Mucosa of rectum (tissue), 2 donors: ENCODE results near the gene EEPD1.
"Not testable (repeated sequence)": the region's sequence is repeated elsewhere in the genome, so short reads cannot be mapped to it uniquely, and the experiment has no call there.

ENCODE experiments used
- H3K27ac ChIP-seq, 2 donors: one replicate each; pipeline ENCODE4 v1.7.0; 2013; ENCODE audit warnings: inconsistent platforms in 2 of 2, low read depth in 2 of 2, low read length in 2 of 2
- H3K27me3 ChIP-seq, 2 donors: one replicate each; pipeline ENCODE4 v1.7.0; 2013; ENCODE audit warnings: low read length in 2 of 2; ENCODE audit not compliant: control insufficient read depth in 2 of 2, insufficient read depth in 2 of 2
- H3K36me3 ChIP-seq, 2 donors: one replicate each; pipeline ENCODE4 v1.7.0; 2013; ENCODE audit warnings: low read length in 2 of 2; ENCODE audit not compliant: control insufficient read depth in 2 of 2, insufficient read depth in 2 of 2
- H3K4me1 ChIP-seq, 2 donors: one replicate each; pipeline ENCODE4 v1.7.0; 2013; ENCODE audit warnings: low read length in 2 of 2, mild to moderate bottlenecking in 1 of 2; ENCODE audit not compliant: control insufficient read depth in 2 of 2, insufficient read depth in 2 of 2
- H3K4me3 ChIP-seq, 2 donors: one replicate each; pipeline ENCODE4 v1.7.0; 2013; ENCODE audit warnings: low read length in 2 of 2
- H3K9ac ChIP-seq, 2 donors: one replicate each; pipeline ENCODE4 v1.7.0; 2013; ENCODE audit warnings: low read length in 2 of 2, low read depth in 1 of 2, mild to moderate bottlenecking in 1 of 2
- H3K9me3 ChIP-seq, 2 donors: one replicate each; pipeline ENCODE4 v1.7.0; 2013; ENCODE audit warnings: low read length in 2 of 2; ENCODE audit not compliant: control insufficient read depth in 2 of 2
- donor health status: healthy.
- donor health status: Normal muscosa, but diverticular disease.

EEPD1 gene

DNA sequence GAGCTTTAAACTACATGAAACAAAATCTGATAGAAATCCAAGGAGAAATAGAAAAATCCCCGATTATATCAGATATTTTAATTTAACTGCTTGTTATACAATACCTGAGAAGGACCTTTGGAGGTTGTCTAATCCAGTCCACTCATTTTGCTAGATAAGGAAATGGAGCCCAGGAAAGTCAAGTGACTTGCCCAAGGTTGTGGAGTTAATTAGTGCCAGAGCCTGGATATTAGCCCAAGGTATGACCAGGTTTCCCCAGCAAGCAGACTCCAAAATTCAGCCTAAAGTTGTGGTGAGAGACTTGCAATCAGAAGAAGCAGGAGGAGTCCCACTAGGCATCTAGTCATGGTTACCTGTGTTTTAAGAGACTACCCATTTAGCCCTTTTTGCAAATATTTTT, 11.7 kb upstream of the EEPD1 start:
- Histone ChIP-seq H3K4me1 (no peaks in the 10 kb centered on the region), H3K9me3 (no peaks in the 10 kb centered on the region), H3K4me3 (no peak overlapping the region), H3K27me3 (no peaks in the 10 kb centered on the region), H3K27ac (no peak overlapping the region), H3K36me3 (no peaks in the 10 kb centered on the region), H3K9ac (no peak overlapping the region)

- no peaks in the 10 kb centered on the region for H3K36me3 ChIP-seq
- no peak overlapping the region for H3K4me3 ChIP-seq
- no peak overlapping the region for H3K9ac ChIP-seq
- H3K27me3 ChIP-seq, result no peaks in the 10 kb centered on the region
- no peak overlapping the region for H3K27ac ChIP-seq
- no peaks in the 10 kb centered on the region for H3K4me1 ChIP-seq
- no peaks in the 10 kb centered on the region for H3K9me3 ChIP-seq
These were observed 11.2 kb upstream of the EEPD1 start for GRCh38 chr7:36141850-36142249.

DNA sequence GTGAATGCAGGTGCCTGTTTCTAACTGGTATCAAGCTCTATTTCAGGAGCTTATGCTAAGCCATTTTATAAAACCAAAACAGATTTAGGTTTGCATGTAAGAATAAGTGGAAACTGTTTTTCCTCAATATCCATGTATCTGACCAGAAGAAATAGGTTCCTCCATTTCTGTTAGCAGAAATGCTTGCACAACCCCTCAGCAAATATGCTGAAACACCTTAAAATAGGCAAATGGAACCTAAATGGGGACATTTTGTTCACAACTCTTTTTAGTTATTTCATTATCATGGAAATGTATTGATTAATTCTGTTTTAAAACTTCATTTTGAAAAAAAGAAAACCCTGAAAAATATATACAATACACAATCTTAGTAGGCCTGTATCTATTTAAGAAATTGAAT, 8.9 kb upstream of the EEPD1 start:
- Histone ChIP-seq H3K9me3 (no peaks in the 10 kb centered on the region), H3K4me1 (no peaks in the 10 kb centered on the region), H3K4me3 (no peak overlapping the region)

DNA sequence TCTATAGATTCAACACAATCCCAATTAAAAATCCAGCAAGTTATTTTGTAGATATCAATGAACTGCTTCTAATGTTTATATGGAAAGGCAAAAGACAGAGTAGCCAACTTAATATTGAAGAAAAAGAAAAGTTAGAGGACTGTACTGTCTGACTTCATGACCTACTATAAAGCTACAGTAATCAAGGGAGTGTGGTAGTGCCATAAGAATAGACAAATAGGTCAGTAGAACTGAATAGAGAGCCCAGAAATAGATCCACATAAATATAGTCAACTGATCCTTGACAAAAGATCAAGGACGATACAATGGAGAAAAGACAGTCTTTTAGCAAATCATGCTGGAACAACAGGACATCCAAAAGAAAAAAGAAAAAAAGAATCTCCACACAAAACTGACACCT, 7.4 kb upstream of the EEPD1 start:
- H3K27ac ChIP-seq, result no peak overlapping the region

More for the DNA sequence above, 8.9 kb upstream of the EEPD1 start:
- Histone ChIP-seq H3K27ac (no peak overlapping the region), H3K36me3 (no peaks in the 10 kb centered on the region), H3K9ac (no peak overlapping the region), H3K27me3 (no peaks in the 10 kb centered on the region)

GRCh38 chr7:36147361-36147760, 5.7 kb upstream of the EEPD1 start:
- no peaks in the 10 kb centered on the region for H3K27me3 ChIP-seq
- H3K4me1 ChIP-seq, result peaks cover 3 to 4% of the 10 kb centered on the region in 2 donors
- no peaks in the 10 kb centered on the region for H3K9me3 ChIP-seq
- no peak overlapping the region for H3K27ac ChIP-seq
- no peak overlapping the region for H3K4me3 ChIP-seq
- no peaks in the 10 kb centered on the region for H3K36me3 ChIP-seq
- no peak overlapping the region for H3K9ac ChIP-seq

More for the DNA sequence above, 7.4 kb upstream of the EEPD1 start:
- Histone ChIP-seq H3K36me3 (no peaks in the 10 kb centered on the region), H3K4me3 (no peak overlapping the region), H3K4me1 (no peaks in the 10 kb centered on the region), H3K9me3 (no peaks in the 10 kb centered on the region), H3K27me3 (no peaks in the 10 kb centered on the region), H3K9ac (no peak overlapping the region)

- no peak overlapping the region for H3K27ac ChIP-seq
- no peak overlapping the region for H3K9ac ChIP-seq
- no peak overlapping the region for H3K4me3 ChIP-seq
- H3K4me1 ChIP-seq, result peaks cover 5% of the 10 kb centered on the region in 2 donors
- no peaks in the 10 kb centered on the region for H3K36me3 ChIP-seq
- no peaks in the 10 kb centered on the region for H3K9me3 ChIP-seq
- H3K27me3 ChIP-seq, result no peaks in the 10 kb centered on the region
These were observed 4.5 kb upstream of the EEPD1 start for GRCh38 chr7:36148422-36149065.

- H3K36me3 ChIP-seq, H3K9me3 ChIP-seq, H3K27ac ChIP-seq, H3K9ac ChIP-seq, H3K4me3 ChIP-seq, H3K27me3 ChIP-seq: not testable (repeated sequence)
- H3K4me1 ChIP-seq, result peaks cover 7 to 11% of the 10 kb centered on the region in 2 donors
These were observed 3.8 kb upstream of the EEPD1 start for GRCh38 chr7:36149240-36149639.

DNA sequence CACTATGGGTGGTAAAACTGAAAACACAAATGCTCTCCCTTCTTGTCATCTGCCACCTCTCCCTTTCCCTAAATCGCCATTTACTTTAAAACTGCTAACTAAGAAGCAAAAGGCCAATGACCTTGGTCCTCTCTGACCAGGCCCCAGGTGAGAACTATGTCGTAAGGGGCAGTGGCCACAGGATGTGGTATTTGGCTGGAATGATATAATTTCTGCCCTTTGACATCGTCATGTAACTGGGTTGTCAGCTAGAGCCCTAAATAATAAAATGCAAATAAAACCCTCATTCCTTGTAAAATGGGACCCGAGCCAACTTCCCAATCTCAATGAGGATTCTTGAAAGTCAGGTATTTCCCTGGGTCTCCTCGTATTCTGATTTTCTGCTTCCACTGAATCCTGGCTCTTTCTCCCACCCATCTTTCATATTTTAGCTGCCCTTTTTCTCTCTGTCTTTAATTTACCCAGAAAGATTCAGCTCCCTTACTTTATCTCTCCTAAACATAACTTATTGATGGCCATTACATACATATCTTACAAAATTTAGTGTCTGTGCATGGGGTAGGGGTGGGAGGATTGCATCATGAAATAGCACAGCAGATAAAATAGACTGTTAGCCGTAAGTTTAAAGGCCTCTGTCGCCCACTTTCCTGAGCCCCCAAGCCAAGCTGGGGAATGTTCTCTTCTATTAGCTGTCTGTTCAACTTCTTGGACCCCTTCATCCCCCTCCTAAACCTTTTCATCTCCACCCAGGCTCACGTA, 3.2 kb upstream of the EEPD1 start:
- no peaks in the 10 kb centered on the region for H3K27me3 ChIP-seq
- H3K4me1 ChIP-seq, result peaks cover 13 to 17% of the 10 kb centered on the region in 2 donors
- no peaks in the 10 kb centered on the region for H3K36me3 ChIP-seq
- H3K9me3 ChIP-seq, result no peaks in the 10 kb centered on the region
- H3K9ac ChIP-seq, result no peak overlapping the region
- no peak overlapping the region for H3K27ac ChIP-seq
- H3K4me3 ChIP-seq, result no peak overlapping the region

DNA sequence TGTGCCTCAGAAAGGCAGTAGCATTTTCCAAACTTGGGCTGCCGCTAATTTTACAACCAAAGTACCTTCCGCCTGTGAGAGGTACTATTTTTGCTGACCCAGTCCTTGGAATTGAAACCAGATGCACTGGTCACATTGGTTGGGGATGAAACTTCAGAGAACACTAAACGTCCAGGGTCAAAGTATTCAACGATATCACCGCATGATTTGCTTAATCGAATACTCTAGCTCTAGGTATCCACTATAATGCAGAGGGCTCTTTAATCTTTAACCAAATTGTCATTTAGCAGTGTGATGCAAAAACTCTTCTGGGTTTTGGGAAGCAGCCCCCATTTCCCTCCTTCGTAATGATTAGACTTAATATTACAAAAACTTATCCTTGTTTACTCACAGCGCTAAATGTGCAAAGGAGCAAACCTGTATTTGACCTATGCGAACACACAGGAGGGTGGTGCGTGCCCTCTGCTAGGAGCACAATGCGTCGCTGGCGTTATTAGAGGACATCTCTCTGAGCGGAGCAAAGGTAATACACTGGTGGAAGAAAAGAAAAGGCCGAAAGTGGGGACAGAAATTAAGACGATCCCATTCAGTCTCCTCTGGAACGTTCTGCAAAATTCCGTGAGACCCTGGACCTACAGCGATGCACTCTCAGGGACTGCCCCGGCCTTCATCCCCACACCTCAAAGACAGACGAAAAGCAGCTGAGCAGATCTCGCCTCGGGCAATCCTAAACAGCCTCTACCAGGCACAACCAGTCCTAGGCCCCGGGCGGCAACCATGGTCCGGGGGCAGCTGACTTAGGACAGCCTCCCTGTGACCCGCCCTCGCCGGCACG, 916 bp upstream of the EEPD1 start:
- no peaks in the 10 kb centered on the region for H3K27me3 ChIP-seq
- H3K9me3 ChIP-seq, result no peaks in the 10 kb centered on the region
- H3K4me1 ChIP-seq, result peaks cover 26 to 32% of the 10 kb centered on the region in 2 donors
- no peaks in the 10 kb centered on the region for H3K36me3 ChIP-seq
- H3K27ac ChIP-seq, result peak overlapping the region; percentile 86 to 89
- H3K9ac ChIP-seq, result peak overlapping the region; percentile 76 to 95
- H3K4me3 ChIP-seq, result peak overlapping the region; percentile 70 to 86

GRCh38 chr7:36153571-36154097, 580 bp downstream of the EEPD1 start:
- H3K9me3 ChIP-seq, result no peaks in the 10 kb centered on the region
- H3K4me3 ChIP-seq, result peak overlapping the region; percentile 70 to 81
- peak overlapping the region; percentile 87 to 89 for H3K27ac ChIP-seq
- peaks cover 26 to 36% of the 10 kb centered on the region in 2 donors for H3K4me1 ChIP-seq
- peaks cover 0 to 2% of the 10 kb centered on the region in 2 donors for H3K36me3 ChIP-seq
- peak overlapping the region; percentile 81 to 89 for H3K9ac ChIP-seq
- no peaks in the 10 kb centered on the region for H3K27me3 ChIP-seq
